GM15510 (cell line): ENCODE measurements around the gene PKN2.

Experiments used
- POLR2A ChIP-seq: IDR thresholded peaks from 3 replicates; pipeline ENCODE4 v1.6.1; 2011; ENCODE audit warnings: borderline replicate concordance; ENCODE audit not compliant: insufficient read length; ENCODE audit errors: extremely low read depth

PKN2 gene

DNA sequence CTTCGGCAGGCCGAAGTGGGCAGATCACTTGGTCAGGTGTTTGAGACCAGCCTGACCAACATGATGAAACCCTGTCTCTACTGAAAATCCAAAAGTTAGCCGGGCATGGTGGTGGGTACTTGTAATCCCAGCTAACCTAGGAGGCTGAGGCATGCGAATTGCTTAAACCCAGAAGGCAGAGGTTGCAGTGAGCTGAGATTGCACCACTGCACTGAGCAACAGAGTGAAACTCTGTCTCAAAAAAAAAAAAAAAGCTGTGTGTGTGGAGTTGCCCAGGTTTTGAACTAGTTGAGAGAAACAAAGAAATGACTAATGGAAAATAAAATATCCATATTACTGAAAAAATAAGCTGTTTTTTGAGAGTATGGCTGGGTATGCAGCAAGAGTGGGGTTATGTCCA, 107.1 kb downstream of the PKN2 start:
- TF ChIP-seq POLR2A, result no peak

DNA sequence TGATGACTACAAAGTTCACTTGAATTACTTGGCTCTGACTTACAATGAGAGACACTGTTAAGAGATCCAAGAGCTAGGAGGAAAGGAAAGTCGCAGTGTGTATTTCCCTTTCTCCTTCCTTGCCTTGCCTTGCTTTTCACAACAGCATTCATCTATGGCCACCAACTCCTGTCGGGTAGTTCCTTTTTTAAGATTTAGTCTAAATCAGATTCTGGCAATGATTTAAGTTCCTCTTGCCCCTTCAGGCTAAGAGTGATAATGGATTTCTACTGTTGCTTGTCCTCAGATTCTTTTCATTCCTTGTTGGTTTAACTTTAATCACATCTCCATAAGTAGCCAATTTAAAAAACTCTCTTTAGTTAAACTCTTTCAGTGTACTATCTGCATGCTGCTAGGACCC, 115.4 kb downstream of the PKN2 start:
- no peak for TF ChIP-seq POLR2A

DNA sequence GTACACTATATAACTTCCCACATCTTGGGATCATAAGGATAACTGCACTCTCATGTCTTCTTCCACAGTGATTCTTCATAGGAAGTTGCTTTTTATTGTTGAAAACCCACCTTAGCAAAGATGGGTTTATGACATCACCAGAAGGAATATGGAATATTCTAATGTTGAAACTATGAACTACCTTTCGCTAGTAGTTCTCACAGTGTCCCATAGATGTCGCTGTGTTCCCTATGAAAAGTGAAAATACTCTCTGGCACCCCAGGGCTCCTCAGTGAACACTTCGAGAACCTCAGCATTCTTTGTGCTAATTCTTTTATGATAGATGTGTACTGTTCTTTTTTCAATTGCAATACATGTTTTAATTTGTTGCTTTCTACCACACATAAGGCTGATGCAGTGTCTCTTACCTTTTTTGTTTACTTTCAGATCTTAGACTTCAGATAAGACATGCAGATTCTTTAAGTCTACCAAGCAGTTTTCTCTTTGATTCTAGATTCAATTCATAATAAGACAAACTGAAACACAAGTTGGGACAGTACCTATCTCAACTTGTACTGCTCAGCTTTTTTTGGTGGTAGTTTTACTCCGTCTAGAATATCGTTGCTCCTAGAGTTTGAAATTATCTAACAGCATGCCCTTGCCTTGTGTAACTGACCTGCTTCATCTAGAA, 116.4 kb downstream of the PKN2 start:
- TF ChIP-seq POLR2A, result no peak

DNA sequence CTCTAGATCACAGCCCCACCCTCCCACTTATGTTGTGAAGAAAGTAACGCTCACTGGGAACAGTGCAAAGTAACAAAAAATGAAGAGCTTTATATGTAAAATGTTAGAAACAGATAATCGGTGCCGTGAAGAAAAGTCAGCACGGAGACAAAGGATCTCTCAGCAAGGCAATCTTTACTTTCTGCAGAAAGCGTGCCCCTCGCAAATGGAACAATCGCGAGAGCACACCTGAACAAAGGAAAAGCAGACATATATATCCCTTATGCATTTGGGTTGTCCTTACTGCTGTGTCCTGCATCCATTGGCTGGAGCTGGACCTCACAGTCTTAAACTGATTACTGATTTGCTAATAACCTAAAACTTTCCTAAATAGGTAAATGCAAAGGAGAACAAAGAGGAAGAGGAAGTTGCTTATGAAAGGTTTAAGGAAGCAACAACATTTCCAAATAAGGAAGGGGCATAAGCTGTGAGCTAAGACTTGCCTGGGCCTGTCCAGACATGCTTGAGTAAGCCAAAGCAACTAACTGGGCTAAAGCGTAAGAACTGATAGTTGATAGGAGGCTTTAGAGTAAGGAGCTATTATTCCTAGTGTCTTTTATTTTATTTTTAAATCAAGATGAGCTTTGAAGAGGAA, 117.6 kb downstream of the PKN2 start:
- TF ChIP-seq POLR2A, result no peak

DNA sequence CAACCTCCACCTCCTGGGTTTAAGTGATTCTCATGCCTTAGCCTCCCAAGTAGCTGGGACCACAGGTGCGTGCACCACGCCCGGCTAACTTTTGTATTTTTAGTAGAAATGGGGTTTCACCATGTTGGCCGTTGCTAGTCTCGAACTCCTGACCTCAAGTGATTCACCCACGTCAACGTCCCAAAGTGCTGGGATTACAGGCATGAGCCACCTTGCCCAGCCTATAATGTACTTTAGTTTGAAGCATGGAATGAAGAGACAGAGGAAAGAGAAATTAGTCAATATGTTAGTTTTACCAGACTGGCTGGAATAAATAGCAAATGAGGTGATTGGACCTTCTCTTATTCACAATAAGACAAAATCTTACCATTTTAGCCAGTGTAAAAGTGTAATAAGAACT, 118.3 kb downstream of the PKN2 start:
- TF ChIP-seq POLR2A, result no peak

DNA sequence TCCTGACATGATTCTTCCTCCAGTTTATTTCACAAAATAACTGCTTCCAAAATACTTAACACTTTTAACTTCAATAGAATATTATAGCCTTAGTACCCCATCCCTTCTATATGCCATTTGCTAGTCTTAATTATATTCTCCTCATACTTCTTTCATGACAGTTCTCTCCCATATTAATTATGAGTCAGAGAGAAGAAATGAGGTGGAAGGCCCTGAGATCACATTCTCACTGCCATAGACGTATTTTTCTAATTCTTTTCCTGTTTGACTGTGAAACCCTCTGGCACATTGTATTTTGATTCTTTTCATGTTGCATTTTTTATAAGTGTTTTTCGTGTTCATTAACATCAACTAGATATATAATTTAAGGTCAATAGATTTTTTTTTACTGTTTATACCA, 118.9 kb downstream of the PKN2 start:
- TF ChIP-seq POLR2A, result no peak

DNA sequence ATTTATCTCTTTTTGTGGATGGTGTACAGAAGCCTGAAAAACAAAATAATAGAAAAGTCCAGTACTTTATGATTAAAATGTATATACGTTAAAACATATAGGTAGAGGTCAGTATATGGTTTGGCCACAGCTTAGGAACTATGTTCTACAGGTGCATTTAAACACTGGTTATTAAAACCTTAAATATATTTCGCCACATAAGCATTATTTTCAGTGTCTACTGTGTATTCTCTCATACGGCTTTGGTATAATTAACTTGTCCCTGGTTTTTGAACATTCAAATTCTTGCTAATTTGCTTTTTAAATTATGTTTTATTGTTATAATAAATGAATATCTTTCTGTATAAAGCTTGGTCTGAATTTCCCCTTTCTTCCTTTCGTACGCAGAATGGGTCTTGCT, 119.4 kb downstream of the PKN2 start:
- no peak for TF ChIP-seq POLR2A

DNA sequence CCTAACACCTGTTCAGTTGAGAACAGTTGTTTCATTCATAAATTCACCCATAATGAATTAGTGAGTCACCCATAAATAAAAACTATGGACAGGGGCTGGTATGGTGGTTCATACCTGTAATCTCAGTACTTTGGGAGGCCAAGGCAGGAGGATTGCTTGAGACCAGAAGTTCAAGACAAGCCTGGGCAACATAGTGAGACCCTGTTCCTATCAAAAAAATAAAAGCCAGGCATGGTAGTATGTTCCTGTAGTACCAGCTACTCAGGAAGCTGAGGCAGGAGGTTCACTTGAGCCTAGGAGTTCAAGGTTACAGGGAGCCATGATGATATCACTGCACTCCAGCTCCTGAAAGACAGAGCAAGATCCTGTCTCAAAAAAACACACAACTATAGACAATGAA, 128.3 kb downstream of the PKN2 start:
- no peak for TF ChIP-seq POLR2A

DNA sequence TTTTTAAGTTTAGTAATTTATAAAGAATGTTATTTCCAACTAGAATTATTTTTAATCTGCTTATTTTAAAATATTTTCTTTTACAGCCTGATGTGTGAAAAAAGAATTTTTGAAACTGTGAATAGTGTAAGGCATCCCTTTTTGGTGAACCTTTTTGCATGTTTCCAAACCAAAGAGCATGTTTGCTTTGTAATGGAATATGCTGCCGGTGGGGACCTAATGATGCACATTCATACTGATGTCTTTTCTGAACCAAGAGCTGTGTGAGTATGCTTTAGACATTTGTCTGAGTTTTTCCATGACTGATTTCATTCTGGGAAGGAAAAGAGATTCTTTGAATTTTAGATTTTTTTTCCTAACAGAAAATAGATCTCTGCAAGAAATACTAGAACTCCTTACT, 129.4 kb downstream of the PKN2 start:
- TF ChIP-seq POLR2A, result no peak

DNA sequence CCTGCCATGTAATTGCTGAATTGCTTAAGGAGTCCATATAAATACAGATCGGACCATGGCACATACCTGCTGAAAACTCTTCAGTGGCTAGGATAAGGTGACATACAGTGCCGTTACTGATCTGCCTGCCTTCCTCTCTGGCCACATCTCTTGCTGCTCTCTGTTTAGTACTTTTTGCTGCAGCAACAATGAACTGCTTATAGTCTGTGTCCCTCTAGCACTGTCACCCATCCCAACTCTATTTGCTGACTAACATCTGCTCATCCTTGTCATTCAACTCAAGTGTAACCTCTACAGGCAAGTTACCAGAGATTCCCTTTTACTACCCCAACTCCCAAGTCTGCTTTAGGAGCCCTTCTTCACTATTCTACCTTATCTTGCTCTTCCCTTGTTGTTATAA, 141.6 kb downstream of the PKN2 start:
- no peak for TF ChIP-seq POLR2A

DNA sequence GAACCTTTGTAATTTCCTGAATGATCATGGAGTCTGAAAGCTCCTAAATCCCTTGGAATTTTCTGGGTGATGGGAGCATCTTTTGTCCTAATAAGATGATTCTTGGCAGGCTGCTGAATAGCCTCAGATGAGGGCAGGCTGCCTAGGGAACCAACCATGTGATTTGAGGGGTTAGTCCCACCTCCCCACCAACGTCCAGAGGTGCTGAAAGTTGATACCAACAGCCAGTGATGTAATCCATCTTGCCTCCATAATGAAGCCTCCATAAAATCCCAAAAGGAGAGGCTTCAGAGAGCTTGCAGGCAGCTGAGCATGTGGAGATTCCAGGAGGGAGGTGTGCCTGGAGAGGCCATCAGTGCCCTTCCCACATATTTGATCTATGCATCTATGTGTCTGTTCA, 163.6 kb downstream of the PKN2 start:
- TF ChIP-seq POLR2A, result no peak

DNA sequence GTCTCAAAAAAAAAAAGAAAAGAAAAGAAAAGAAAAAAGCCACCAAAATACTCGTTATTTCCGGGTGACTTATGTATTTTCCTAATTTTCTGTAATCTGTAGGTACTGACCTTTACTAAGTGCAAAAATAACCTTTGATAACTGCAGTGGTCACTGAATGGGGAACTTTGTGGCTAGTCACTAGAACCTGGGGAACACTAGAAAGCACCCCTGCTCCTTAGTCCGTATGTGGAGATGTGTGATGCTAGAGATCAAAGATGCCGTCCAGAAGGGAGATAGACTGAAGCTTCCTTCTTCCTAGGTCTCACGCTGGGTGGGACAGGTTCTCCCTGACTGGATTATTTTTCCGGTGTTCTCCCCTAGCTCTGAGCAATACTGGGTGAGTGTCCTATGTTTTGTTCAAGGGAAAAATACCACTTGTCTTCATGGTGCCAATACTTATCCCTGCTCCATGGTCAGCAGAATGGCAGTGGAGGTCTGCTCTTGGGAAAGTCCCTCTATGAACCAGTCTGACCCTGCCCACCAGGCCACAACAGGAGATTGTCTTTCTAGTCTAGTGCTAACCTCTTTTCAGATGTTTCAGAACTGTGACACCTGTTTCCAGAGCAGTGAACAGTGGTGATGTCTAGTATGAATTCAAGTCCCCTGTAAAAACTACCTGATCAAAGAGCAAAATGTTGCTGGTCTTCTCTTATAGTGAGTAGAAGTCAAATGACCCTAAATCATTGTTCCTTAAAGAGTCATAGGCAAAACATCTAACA, 167.4 kb downstream of the PKN2 start:
- no peak for TF ChIP-seq POLR2A

DNA sequence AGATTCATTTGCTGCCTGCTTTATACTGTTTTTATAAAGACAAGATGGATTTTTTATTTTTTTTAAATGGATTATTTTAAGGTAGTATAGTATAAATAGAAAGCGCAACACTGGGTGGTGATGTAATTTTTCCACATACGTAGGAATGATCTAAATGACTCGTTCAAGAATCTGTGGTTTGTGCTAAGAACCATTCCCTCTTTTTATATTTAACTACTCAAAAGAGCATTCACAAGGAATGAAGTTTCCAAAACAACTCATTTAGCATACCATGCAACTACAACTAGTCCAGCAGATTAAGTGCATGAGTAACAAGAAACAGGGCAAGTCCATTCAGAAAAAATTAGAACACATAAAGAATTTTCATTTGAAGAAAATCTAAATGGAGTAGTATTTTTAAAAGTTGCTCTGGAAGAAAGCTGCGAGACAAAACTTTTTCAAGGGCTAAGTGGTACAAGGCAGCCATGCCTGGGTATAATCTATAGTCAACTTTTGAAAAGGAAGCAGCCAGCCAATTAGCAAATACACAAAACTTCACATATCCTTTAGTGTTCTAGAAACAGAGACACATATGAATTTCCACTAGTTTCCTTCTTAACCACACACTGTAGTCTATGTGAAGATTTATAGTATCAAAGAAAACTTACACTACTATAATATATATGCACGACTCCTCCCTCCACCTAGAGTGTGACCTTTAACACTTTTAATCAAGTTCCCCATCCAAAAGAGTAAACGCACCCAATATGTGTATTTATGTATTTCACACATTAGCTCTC, 183.9 kb downstream of the PKN2 start:
- no peak for TF ChIP-seq POLR2A

DNA sequence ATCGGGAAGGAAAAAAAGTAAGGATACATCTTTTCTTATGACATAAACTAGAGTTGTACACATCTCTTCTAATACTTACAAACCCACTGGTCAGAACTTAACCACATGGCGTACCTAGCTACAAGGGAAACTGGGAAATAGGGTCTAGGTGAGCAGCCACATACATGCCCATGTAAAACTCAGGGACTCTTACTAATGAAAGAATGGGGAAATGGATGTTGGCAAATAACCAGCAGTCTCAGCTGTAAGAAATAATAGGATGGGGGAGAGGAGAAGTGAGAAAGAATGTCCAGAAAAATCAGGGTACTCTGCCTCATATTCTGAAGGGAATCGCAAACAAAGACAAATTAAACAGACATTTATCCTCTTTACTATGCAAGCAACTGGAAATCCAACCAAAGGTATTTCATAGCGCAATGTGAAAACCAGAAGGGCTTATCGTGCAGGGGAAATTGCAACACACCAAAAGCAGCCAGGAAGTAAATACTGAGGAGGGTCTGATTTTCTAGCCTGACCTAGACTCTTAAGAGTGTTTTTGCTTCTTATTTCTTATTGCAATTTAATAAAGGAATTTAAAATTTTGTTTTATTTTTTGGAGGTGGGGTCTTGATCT, 189.8 kb downstream of the PKN2 start:
- TF ChIP-seq POLR2A, result no peak

DNA sequence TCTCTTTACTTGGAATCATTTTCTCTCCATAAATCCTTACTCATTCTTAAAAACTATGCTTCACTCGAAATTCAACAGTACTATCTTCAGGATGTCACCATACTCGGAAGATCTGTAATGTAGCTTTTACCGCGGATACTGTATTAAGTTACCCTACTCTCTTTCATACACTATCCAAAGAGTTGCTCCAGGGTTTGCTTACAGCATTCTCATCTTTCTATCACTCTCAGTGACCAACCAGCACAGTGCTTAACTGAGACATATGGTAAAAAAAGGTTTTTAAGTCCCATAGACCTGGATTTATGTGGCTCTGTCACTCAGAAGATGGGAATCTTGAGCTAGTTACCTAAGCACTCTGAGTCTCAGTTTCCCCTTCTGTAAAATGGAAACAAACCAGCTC, 191.5 kb downstream of the PKN2 start:
- TF ChIP-seq POLR2A, result no peak
